ENCODE data around the gene IVL.

DNA sequence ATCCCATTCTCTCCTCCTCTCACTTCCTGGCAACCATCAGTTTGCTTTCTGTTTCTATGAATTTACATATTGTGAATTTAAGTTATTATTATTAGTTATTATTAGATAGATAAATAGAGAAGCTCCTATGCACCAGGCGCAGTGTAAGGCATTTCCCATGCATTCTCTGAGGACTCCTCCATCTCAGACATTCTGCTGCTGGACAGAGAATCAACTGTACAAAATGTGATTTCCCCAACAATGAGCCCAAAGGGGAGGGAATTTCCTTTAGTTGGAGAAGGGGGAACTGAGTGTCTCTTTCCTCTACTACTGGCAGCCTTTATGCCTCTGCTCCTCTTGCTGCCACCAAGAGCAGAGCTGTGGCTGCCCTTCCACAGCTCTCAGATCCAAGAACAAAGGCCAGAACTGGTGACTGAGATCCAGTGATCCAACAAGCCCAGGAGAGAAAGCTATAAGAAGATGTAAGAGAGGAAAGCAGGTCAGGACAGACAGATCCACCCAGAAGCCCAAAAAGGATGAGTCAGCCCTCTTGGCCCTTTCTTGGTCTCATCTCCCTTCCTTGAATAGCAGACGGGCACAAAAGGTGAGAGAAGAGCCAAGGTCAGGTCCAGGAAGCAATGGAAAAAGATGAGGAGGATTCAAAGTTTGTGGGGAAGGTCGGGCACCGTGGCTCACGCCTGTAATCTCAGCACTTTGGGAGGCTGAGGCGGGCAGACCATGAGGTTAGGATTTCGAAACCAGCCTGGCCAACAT lies 3.5 kb upstream of the IVL start:
- TF ChIP-seq, protein P1, sequence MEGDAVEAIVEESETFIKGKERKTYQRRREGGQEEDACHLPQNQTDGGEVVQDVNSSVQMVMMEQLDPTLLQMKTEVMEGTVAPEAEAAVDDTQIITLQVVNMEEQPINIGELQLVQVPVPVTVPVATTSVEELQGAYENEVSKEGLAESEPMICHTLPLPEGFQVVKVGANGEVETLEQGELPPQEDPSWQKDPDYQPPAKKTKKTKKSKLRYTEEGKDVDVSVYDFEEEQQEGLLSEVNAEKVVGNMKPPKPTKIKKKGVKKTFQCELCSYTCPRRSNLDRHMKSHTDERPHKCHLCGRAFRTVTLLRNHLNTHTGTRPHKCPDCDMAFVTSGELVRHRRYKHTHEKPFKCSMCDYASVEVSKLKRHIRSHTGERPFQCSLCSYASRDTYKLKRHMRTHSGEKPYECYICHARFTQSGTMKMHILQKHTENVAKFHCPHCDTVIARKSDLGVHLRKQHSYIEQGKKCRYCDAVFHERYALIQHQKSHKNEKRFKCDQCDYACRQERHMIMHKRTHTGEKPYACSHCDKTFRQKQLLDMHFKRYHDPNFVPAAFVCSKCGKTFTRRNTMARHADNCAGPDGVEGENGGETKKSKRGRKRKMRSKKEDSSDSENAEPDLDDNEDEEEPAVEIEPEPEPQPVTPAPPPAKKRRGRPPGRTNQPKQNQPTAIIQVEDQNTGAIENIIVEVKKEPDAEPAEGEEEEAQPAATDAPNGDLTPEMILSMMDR (tag by site-specific recombination; IDR thresholded peaks at IDR 0.05), result no peak
- TF ChIP-seq, protein P2, sequence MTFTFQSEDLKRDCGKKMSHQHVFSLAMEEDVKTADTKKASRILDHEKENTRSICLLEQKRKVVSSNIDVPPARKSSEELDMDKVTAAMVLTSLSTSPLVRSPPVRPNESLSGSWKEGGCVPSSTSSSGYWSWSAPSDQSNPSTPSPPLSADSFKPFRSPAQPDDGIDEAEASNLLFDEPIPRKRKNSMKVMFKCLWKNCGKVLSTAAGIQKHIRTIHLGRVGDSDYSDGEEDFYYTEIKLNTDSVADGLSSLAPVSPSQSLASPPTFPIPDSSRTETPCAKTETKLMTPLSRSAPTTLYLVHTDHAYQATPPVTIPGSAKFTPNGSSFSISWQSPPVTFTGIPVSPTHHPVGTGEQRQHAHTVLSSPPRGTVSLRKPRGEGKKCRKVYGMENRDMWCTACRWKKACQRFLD (tag by site-specific recombination; IDR thresholded peaks at IDR 0.05), result no peak
- TF ChIP-seq YY1 (tag by site-specific recombination; IDR thresholded peaks at IDR 0.05) (no peak), IKZF3 (tag by site-specific recombination; IDR thresholded peaks at IDR 0.05) (no peak), ZNF658 (tag by site-specific recombination; IDR thresholded peaks at IDR 0.05) (no peak), ZNF121 (tag by site-specific recombination; IDR thresholded peaks at IDR 0.05) (no peak)
- TF ChIP-seq, protein P3, sequence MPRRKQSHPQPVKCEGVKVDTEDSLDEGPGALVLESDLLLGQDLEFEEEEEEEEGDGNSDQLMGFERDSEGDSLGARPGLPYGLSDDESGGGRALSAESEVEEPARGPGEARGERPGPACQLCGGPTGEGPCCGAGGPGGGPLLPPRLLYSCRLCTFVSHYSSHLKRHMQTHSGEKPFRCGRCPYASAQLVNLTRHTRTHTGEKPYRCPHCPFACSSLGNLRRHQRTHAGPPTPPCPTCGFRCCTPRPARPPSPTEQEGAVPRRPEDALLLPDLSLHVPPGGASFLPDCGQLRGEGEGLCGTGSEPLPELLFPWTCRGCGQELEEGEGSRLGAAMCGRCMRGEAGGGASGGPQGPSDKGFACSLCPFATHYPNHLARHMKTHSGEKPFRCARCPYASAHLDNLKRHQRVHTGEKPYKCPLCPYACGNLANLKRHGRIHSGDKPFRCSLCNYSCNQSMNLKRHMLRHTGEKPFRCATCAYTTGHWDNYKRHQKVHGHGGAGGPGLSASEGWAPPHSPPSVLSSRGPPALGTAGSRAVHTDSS (tag by site-specific recombination; IDR thresholded peaks at IDR 0.05), result no peak
